Sigmoid colon (tissue), 7 donors: ENCODE measurements around the gene CDK14. TPM values are rescaled to one million over a fixed set of nuclear protein-coding genes. Genes with fewer than 3 reads are reported as not detected.

Experiments used
- DNase-seq: peaks from one replicate; pipeline ENCODE4 v3.0.0-alpha.2; 2019
- H3K27ac ChIP-seq, 4 donors: fragments of 200-600 bp; sonication (generic); one replicate each; pipeline ENCODE4 v1.5.1; 2016 to 2019; ENCODE audit warnings: mild to moderate bottlenecking in 1 of 4
- H3K27me3 ChIP-seq, 3 donors: fragments of 200-600 bp; sonication (generic); one replicate each; pipeline ENCODE4 v1.5.1; 2019; ENCODE audit warnings: mild to moderate bottlenecking in 1 of 3
- H3K36me3 ChIP-seq, 4 donors: fragments of 200-600 bp; sonication (generic); one replicate each; pipeline ENCODE4 v1.5.1; 2016 to 2019
- H3K4me1 ChIP-seq, 4 donors: fragments of 200-600 bp; sonication (generic); one replicate each; pipeline ENCODE4 v1.5.1; 2017 to 2019
- H3K4me3 ChIP-seq, 4 donors: fragments of 200-600 bp; sonication (generic); one replicate each; pipeline ENCODE4 v1.5.1; 2017 to 2019; ENCODE audit warnings: mild to moderate bottlenecking in 2 of 4, moderate library complexity in 1 of 4
- H3K9me3 ChIP-seq, 4 donors: fragments of 200-600 bp in 3 of 4; sonication (generic) in 3 of 4; one replicate each; pipeline versions ENCODE4 v1.5.1 to v1.6.1; 2013 to 2019
- CTCF ChIP-seq, 4 experiments: fragments of 450-650 bp in 3 of 4; fragments of 200-600 bp in 1 of 4; IDR thresholded peaks; one replicate each; pipeline ENCODE4 v1.5.1; 2016 to 2019; ENCODE audit warnings: antibody characterized with exemption in 4 of 4, mild to moderate bottlenecking in 3 of 4, moderate library complexity in 2 of 4
- EP300 ChIP-seq, 4 donors: sonication (generic); formaldehyde crosslinking; IDR thresholded peaks; one replicate each; pipeline ENCODE4 v1.6.1; 2017; ENCODE audit warnings: antibody characterized with exemption in 4 of 4
- POLR2A ChIP-seq, 2 donors: fragments of 450-650 bp; IDR thresholded peaks; one replicate each; pipeline ENCODE4 v1.6.1; 2016; ENCODE audit warnings: antibody characterized with exemption in 2 of 2, mild to moderate bottlenecking in 2 of 2, moderate library complexity in 2 of 2
- POLR2AphosphoS5 ChIP-seq, 4 donors: sonication (generic); formaldehyde crosslinking; IDR thresholded peaks; one replicate each; pipeline ENCODE4 v1.6.1; 2017; ENCODE audit warnings: antibody characterized with exemption in 4 of 4
- WGBS, 2 donors: extraction: QIAGEN DNeasy Blood & Tissue Kit; methylation state at CpG; one replicate each; pipeline ENCODE4 v1.1.7; 2013; 5-methylcytosine and 5-hydroxymethylcytosine counted together
- intact Hi-C: fragments of 100-400 bp; cut with DNase I; formaldehyde crosslinking; loops from one replicate; pipeline ENCODE4 v1.15.1; 2023
- polyA plus RNA-seq, 3 donors: library from polyadenylated mRNA; stranded (reverse); fragments of 200-250 nt; gene quantifications; one replicate each; pipeline ENCODE4 v1.2.3, GENCODE V29; 2013
- total RNA-seq, 4 donors: library from RNA; depleted of rRNA; stranded (reverse); fragments of >200 nt; gene quantifications; one replicate each; pipeline ENCODE4 v1.1.0, GENCODE V29; 2016
- donor health status: healthy with polysubstance abuse.
- donor health status: Bipolar disorder and iron deficiency.
- donor health status: healthy.

The CDK14 gene
- total and polyA plus RNA-seq, 7 donors, result 0.92 to 19.3 (median 11.1) TPM

- no peaks in the 10 kb centered on the region for H3K36me3 ChIP-seq
- TF ChIP-seq CTCF (IDR thresholded peaks at IDR 0.05) (no peak), EP300 (IDR thresholded peaks at IDR 0.05) (no peak), POLR2A (IDR thresholded peaks at IDR 0.05) (no peak), POLR2AphosphoS5 (IDR thresholded peaks at IDR 0.05) (no peak)
- no peaks in the 10 kb centered on the region for H3K27me3 ChIP-seq
Measured at GRCh38 chr7:90674625-90675024, 78.5 kb downstream of the CDK14 start.

DNA sequence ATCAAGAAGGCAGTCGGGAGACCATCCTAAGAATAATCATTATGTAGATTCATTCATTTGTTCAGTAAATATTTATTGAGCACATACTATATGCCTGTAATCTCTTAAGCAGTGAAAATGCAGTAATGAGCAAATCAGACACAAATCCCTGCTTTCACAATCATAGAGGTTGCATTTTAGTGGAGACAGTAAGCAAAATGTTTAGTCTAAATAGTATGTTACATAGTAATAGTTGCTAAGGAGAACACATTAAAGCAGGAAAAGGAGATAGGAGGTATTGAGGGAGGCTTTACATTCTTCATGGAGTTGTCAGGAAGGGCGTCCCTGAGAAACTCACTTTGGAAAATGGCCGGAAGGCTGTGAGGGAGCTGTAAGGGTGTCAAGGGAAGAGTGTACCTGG is 79.9 kb downstream of the CDK14 start:
- 90% methylated on average over 3 of the region's 3 CpGs for WGBS, 2 donors
- intact Hi-C loops, result no loop called here
- H3K9me3 ChIP-seq, result no peaks in the 10 kb centered on the region
- H3K4me1 ChIP-seq, result peaks cover 0 to 7% (median 2%) of the 10 kb centered on the region in 4 donors
- no peak overlapping the region for H3K4me3 ChIP-seq
- no peaks in the 10 kb centered on the region for H3K36me3 ChIP-seq
- no peak for DNase-seq
- H3K27me3 ChIP-seq, result no peaks in the 10 kb centered on the region
- no peak overlapping the region for H3K27ac ChIP-seq
- no peak for TF ChIP-seq POLR2AphosphoS5 (IDR thresholded peaks at IDR 0.05)
- TF ChIP-seq POLR2A (IDR thresholded peaks at IDR 0.05), result no peak
- TF ChIP-seq EP300 (IDR thresholded peaks at IDR 0.05), result no peak
- TF ChIP-seq CTCF (IDR thresholded peaks at IDR 0.05), result no peak

More at GRCh38 chr7:90674625-90675024, 78.5 kb downstream of the CDK14 start:
- WGBS, 2 donors, result 83 to 91% methylated on average over 1 of the region's 1 CpG
- no peak for DNase-seq
- Histone ChIP-seq H3K4me3 (no peak overlapping the region), H3K4me1 (peaks cover 0 to 7% (median 2%) of the 10 kb centered on the region in 4 donors), H3K27ac (no peak overlapping the region), H3K9me3 (no peaks in the 10 kb centered on the region)
- intact Hi-C loops, result no loop called here

DNA sequence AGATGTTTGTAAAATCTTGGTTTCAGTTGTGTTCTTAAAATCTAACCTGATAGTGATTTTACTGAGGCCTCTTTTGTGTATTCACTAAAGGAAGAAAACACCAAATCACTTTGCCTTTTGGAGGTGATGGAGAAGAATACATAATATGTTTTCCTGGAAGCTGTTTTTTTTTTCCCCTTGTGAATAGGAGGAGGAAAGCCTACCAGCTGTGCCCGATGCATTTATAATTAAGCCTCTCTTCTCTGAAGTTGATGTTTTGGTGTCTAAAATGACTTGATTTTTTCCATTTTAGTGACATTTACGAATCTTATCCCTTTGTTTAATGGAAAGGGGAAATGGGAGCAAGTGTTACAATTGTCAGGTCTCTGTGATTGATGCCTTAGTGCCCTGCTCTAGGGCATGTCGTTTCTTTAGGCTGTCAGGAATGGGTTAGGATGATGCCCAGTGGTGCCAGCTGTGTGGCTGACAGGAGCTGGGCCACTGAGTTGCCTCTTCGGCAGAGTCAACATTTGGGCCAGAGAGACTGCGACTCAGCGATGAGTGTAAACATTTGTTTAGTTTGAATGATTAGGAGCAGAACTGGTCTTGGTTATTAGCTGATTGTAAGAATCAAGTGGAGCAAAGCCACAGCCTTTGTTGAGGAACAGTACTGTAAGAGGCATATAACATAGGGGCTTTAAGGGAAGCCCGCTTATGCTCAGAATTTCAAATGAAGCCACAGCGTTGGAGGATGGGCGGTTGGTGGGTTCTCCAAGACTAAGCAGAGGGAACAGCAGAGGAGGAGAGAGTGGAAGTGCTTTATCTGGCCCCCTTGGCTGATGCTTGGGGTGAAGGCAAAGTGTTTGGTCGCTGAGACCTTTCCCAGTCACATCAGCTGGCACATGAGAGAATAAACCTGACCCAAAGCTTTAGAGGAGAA is 81.6 kb downstream of the CDK14 start:
- no peak overlapping the region for H3K27ac ChIP-seq
- TF ChIP-seq POLR2AphosphoS5 (IDR thresholded peaks at IDR 0.05), result no peak
- no peak for DNase-seq
- peaks cover 0 to 12% (median 9%) of the 10 kb centered on the region in 4 donors for H3K4me1 ChIP-seq
- no peaks in the 10 kb centered on the region for H3K27me3 ChIP-seq
- no peak overlapping the region for H3K4me3 ChIP-seq
- WGBS, 2 donors, result 66 to 73% methylated on average over 10 of the region's 10 CpGs
- intact Hi-C loops, result no loop called here
- H3K36me3 ChIP-seq, result no peaks in the 10 kb centered on the region
- H3K9me3 ChIP-seq, result no peaks in the 10 kb centered on the region

DNA sequence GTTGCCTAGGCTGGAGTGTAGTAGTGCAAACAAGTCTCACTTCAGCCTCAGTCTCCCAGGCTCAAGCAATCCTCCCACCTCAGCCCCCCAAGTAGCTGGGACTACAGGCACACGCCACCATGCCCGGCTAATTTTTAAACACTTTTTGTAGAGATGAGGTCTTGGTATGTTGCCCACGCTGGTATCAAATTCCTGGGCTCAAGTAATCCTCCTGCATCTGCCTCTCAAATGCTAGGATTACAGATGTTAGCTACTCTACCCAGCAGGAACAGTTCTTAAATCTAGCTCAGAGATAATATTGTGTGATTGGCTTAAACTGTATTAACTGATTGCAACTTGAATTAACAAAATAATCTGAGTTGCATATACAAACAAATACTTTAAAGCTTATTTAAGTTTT is 82.9 kb downstream of the CDK14 start:
- Histone ChIP-seq H3K27me3 (no peaks in the 10 kb centered on the region), H3K4me3 (no peak overlapping the region), H3K27ac (no peak overlapping the region), H3K4me1 (peaks cover 0 to 12% (median 9%) of the 10 kb centered on the region in 4 donors), H3K36me3 (no peaks in the 10 kb centered on the region), H3K9me3 (no peaks in the 10 kb centered on the region)
- 68 to 70% methylated on average over 3 of the region's 3 CpGs for WGBS, 2 donors
- intact Hi-C loops, result no loop called here
- DNase-seq, result no peak
- TF ChIP-seq POLR2AphosphoS5 (IDR thresholded peaks at IDR 0.05) (no peak), POLR2A (IDR thresholded peaks at IDR 0.05) (no peak), EP300 (IDR thresholded peaks at IDR 0.05) (no peak), CTCF (IDR thresholded peaks at IDR 0.05) (no peak)

DNA sequence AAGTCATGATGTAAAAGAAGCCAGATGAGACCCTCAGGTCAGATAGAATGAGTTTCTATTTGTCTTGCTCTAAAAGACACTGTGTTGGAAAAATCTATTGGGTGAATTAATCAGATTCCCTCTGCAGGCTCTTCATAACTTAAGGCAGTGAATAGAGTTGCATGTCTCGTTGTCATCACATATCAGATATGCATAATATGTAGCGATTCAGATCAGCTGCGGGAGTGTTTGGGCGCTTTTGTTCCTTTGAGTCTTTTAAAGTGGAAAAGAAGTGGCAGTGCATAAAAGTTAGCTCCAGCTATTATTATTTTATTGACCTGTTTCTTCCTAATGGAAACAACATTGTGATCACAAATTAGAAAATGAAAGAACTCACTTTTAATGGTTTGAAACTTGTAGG is 84.4 kb downstream of the CDK14 start:
- WGBS, 2 donors, result 94% methylated on average over 4 of the region's 4 CpGs
- Histone ChIP-seq H3K36me3 (no peaks in the 10 kb centered on the region), H3K27me3 (no peaks in the 10 kb centered on the region), H3K4me3 (no peak overlapping the region), H3K9me3 (no peaks in the 10 kb centered on the region), H3K4me1 (peaks cover 0 to 12% (median 9%) of the 10 kb centered on the region in 4 donors), H3K27ac (no peak overlapping the region)
- no peak for DNase-seq
- no peak for TF ChIP-seq POLR2A (IDR thresholded peaks at IDR 0.05)
- no peak for TF ChIP-seq CTCF (IDR thresholded peaks at IDR 0.05)
- no peak for TF ChIP-seq POLR2AphosphoS5 (IDR thresholded peaks at IDR 0.05)
- TF ChIP-seq EP300 (IDR thresholded peaks at IDR 0.05), result no peak
- intact Hi-C loops, result no loop called here
